Inferior parietal cortex (tissue), 1 donor: ENCODE results near the gene PLEKHH3.
"Not testable (repeated sequence)": the region's sequence is repeated elsewhere in the genome, so short reads cannot be mapped to it uniquely, and the experiment has no call there.

Experiments
- DNase-seq: peaks from one replicate; pipeline ENCODE4 v3.0.0-alpha.2; 2016; ENCODE audit errors: extremely low spot score

The PLEKHH3 gene

DNA sequence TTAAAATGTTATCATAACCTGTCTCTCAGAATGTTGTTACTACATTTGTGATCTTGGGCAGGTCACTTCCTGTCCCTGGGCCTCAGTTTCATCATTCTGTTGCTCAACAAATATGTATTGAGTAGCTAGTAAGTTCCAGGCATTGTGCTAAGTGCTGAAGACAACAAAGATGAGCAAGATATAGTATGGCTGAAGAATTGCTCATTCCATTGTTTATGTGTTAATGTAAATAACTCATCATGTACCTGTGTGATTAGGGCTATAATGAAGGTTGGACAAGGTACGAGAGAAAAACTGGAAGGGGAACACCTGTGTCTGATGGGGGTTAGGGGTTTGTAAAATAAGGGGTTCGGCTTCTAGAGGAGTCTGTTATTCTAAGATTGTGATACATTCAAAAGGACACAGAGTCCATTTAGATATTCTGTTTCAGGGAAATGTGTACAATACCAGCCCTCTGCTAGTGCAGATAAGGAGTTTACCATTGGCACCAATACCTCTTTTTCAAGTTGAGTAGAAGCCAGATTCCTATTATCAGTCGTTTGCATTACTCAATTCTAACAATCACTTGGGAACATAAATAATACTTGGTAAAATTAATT is 47.3 kb downstream of the PLEKHH3 start:
- no peak for DNase-seq

DNA sequence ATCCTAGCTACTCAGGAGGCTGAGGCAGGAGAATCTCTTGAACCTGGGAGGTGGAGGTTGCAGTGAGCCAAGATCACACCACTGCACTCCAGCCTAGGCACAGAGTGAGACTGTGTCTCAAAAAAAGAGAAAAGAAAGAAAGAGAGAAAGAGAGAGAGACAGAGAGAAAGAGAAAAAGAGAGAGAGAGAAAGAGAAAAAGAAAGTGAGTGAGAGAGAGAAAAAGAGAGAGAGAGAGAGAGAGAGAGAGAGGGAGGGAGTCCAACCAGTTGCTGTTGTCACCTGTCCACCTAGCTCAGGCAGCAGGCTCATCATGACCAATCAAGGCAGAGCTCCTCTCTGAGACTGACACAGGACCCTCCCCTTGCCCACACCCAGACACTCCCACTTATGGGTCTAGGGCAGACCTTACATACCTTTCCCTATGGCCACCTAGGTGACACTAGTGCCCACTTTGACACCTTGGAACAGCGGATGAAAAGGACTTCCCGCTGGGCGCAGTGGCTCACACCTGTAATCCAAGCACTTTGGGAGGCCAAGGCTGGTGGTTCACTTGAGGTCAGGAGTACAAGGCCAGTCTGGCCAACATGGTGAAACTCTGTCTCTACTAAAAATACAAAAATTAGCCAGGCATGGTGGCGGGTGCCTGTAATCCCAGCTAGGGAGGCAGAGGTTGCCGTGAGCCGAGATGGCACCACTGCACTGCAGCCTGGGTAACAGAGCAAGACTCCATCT is 49.6 kb downstream of the PLEKHH3 start:
- not testable (repeated sequence) for DNase-seq

DNA sequence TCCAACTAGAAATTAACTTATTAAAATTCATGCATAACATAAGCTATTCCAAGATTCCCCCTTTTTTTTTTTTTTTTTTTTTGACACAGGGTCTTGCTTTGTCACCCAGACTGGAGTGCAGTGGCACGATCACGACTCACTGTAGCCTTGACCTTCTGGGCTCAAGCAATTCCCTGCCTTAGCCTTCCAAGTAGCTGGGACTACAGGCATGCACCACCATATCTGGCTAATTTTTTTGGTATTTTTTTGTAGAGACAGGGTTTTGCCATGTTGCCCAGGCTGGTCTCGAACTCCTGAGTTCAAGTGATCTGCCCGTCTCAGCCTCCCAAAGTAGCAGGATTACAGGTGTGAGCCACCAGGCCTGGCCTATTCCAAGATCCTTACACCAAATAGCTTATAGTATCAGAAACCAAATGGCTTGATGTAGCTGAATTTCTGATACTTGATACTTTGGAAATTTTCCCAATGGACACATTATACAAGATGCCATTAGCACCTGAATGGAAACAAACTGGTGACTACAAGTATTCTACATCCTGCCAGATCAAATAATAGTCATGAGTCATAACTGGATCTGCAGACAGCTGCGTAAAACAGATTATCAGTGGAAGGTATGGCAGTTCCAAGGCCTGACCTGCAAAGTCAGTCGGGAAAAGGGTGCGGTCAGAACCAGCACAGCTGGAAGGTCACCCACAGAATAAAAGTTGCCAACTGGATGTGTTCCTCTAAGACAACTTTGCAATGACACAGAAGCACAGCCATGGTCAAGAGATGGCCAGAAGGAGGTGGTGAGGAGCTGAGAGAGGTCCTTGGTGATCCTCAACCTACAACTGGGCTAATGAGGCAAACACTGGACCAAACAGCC is 52.8 kb downstream of the PLEKHH3 start:
- DNase-seq = no peak

DNA sequence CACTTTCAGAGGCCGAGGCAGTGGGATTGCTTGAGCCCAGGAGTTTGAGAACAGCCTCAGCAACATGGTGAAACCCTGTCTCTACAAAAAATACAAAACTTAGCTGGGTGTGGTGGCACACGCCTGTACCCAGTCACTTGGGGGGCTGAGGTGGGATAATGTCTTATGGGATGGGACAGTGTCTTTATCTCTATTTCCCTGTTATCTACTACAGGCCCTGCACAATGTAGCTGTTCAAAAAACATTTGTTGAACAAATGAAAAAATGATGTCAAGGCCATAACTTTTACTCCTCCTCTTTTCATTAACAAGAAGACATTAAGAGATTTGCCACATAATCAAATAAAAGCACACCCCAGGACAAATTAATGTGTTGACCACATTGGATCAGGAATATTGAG is 53.5 kb downstream of the PLEKHH3 start:
- DNase-seq = no peak

DNA sequence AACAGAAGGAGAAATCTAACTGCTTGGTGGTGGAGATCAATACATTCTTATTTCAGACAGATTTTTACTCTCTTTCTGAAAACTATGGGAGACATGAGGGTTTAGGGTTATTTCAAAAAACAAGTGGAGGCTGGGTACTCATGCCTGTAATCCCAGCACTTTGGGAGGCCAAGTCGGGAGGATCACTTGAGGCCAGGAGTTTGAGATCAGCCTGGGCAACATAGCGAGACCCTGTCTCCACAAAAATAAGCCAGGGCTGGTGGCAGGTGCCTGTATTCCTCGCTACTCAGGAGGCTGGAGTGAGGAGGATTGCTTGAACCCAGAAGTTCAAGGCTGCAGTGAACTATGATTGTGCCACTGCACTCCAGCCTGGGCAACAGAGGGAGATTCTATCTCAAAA is 54.8 kb downstream of the PLEKHH3 start:
- not testable (repeated sequence) for DNase-seq

DNA sequence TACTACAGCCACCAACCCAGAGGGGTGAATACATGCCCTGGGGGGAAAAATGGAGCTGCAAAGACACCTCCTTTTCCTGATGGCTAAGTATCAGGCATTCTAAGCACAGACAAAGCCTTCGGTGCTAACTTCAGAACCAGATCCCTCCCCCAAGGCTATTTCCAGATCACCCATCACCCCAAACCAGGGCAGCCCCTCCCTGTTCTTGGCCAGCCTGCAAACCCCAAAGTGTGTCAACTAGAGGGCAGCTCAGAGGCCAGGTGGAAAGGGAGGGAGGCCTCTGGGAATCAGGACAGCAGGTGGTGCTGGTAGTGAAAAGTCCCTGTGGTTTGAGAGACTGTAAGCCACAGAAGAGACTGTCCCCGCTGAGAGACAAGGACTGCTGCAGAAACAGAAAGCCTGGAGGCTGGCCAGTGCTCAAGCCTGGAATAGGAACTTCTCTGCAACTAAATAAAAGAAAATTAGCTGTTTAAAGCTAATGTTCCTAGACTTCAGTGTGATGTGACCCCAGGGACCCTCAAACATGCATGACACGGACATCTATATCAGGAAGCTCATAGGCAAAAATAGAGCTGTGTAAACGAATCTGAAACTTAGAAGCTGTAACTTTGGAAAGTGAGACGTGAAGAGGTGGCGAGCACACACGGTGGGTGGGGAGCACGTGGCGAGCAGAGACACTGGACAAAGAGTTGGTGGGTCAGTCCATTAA is 58.2 kb downstream of the PLEKHH3 start:
- no peak for DNase-seq

DNA sequence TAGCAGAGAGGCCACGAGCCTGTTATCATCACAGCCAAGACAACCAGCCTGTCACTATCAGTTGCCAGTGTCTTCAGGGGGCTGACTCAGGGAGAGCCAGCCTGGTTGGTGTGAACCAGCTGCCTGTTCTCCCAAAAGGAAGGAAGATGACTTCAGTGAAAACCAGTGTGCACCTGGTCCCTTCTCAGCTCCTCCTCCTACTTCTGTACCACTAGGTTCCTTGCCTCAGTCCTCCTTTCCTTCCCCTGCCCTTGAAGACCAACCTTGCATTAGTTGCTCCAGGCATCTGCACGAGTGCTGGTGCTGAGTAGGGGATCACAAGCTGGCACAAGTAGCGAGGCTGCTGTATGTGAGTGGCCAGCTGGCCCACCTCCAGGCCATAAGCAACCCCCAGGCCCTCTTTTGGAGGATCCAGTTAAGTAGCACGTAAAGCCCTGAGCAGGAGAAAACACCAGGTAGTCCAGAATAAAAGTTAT is 58.8 kb downstream of the PLEKHH3 start:
- DNase-seq = no peak
